ENCODE data around the gene ADGRV1.
"Not testable (repeated sequence)": the region's sequence is repeated elsewhere in the genome, so short reads cannot be mapped to it uniquely, and the experiment has no call there.

Gene ADGRV1

DNA sequence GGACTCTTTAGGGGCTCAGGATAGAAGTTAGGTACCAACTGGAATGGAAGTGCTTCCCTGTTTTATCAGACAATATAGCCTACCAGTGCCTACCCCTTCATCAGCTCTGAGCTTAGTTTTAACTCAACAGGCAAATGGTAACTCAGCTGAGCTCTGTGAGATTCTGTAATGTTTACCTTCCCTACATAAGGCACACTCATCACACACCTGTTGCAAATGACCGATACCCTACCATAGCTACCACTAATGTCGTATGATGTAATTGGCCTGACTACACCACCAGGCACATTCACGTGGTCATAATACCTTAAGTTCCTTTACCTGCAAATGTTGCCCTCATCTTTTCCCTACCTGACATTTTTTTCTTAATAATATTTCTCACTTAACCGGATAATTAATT lies 254.8 kb downstream of the ADGRV1 start:
- no peak for DNase-seq

DNA sequence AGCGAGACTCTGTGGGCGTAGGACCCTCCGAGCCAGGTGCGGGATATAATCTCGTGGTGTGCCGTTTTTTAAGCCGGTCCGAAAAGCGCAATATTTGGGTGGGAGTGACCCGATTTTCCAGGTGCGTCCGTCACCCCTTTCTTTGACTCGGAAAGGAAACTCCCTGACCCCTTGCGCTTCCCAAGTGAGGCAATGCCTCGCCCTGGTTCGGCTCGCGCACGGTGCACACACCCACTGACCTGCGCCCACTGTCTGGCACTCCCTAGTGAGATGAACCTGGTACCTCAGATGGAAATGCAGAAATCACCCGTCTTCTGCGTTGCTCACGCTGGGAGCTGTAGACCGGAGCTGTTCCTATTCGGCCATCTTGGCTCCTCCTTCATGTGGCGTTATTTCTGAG lies 263.5 kb downstream of the ADGRV1 start:
- DNase-seq, result not testable (repeated sequence)

DNA sequence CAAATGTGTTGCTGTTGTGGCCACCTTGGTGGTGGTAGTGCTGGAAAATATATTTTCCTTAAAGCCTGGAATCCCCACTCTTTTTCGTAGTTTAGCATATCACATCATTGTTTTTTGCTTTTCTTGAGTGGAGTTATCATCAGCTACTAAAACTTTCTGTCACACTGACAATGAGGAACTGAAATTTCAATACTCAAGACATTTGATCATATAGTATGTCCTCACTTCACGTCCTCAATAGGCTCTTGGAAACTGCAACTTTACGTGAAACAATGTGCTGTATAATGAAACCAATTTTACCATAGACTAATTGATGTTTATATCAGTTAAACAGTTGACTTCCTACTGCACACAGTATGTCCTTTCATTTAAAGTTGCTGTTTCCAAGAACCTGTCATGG lies 265.8 kb downstream of the ADGRV1 start:
- no peak for DNase-seq

DNA sequence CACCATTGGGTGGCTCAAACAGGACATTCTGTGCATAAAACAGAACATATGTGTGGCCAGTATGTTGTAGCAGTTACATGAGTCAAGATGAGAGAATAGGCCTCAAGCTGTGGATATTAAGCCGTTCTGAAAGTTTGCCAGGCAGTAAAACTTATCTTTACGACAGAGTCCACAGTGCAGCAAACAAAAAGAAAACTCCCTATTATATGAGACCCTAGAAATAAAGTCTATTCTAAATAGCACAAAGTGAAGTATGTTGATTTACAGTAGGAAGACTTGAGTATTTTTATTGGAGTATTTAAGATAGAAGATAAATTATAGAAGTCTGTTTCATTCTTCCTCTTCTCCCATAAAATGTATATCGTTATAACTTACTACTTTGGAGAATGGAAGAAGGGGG lies 271.5 kb downstream of the ADGRV1 start:
- no peak for DNase-seq

DNA sequence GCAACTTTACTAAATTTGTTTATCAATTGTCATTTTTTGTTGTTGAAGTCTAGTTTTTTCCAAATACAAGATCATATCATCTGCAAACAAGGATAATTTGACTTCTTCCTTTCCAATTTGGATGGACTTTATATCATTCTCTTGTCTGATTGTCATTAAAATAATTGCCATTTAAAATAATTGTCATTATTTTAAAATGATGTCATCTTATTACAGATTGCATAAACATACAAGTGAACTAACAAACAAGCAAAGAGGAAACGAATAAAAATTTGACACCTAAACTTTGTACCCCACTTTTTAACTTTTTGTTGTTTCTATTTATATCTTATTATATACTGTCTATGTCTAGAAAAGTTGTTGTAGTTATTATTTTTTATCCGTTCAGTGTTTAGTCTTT lies 275.2 kb downstream of the ADGRV1 start:
- DNase-seq, result no peak

DNA sequence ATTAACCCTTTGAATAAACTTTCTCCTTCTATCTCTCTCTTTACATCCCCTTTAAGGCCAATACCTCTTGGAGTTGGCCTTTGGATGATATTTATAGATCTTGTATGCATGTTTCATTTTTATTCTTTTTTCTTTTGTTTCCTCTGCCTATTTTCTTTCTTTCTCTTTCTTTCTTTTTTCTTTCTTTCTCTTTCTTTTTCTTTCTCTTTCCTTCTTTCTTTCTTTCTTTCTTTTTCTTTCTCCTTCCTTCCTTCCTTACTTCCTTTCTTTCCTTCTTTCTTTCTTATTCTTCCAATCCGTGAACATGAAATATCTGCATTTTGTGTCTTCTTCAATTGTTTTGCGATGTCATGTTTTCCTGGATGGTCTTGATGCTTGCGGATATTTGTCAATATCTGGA lies 276.1 kb downstream of the ADGRV1 start:
- DNase-seq, result no peak

DNA sequence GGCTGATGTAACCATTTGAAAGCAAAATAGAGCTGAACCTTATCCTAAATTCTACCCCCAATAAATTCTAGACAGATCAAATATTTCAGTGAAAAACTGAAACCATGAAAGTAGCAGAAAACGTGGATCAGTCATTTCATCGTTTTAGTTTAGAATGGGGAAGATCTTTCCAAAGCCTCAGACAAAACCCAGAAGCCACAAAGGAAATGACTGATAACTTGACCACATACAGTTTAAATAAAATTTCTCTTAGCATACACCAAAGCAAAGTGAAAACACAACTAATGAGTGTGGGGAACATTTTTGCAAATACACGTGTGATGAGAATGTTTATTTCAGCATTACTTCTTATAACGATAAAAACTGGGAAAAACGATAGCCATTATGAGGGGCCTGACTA lies 284.8 kb downstream of the ADGRV1 start:
- no peak for DNase-seq

DNA sequence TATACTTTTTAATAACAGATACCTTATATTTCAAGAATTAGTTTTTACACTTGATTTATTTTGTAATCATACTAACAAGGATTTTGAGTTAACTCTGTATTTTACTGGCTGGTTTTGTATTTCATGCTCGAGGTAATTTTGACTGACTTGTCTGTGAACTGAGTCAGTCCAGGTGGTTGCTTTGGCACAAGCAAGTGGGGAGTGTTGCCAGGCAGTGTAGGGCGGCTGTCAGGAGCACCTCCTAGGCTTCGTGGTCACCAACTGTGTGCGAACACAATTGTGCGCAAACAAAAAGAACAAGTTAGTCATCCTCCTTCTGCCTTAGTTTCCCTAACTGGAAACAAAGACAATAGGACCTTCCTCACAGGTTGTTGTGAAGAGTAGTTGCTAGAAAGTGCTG lies 286.3 kb downstream of the ADGRV1 start:
- DNase-seq, result no peak

DNA sequence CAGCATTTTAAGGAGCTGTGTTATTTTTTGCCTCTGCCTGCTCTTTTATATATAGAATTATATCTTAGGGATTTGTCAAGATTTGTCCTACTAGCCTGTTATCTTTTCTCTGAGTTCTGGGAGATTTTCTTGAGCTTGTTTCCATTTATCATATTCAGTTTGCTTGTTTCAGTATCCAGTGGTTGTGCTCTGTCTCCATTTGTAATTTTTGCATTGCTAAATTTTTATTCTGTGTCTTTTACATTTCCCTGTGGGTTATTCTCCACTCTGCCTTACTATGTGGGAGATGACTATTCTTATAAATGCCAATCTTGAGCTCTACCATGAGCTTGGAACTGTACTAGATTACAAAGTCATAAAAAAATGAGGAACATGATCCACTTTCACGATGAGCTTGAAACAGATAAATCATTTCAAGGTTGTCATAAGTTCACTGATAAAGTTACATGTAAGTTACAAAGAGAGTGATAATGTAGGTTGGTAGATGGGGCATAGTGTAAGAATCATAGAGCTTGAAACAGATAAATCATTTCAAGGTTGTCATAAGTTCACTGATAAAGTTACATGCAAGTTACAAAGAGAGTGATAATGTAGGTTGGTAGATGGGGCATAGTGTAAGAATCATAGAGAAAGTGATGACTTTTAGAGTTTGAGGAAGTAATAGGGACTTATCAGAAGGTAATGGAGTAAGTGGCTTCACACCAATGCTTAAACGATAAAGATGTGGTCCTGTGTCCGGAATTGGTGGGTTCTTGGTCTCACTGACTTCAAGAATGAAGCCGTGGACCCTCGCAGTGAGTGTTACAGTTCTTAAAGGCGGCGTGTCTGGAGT lies 287.3 kb downstream of the ADGRV1 start:
- DNase-seq, result no peak

DNA sequence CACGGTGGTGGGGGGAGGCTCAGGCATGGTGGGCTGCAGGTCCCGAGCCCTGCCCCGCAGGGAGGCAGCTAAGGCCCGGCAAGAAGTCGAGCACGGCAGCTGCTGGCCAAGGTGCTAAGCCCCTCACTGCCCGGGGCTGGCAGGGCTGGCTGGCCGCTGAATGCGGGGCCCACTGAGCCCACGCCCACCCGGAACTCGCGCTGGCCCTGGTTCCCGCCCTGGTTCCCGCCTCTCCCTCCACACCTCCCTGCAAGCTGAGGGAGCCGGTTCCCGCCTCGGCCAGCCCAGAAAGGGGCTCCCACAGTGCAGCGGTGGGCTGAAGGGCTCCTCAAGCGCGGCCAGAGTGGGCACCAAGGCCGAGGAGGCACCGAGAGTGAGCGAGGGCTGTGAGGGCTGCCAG lies 289.0 kb downstream of the ADGRV1 start:
- DNase-seq, result not testable (repeated sequence)

DNA sequence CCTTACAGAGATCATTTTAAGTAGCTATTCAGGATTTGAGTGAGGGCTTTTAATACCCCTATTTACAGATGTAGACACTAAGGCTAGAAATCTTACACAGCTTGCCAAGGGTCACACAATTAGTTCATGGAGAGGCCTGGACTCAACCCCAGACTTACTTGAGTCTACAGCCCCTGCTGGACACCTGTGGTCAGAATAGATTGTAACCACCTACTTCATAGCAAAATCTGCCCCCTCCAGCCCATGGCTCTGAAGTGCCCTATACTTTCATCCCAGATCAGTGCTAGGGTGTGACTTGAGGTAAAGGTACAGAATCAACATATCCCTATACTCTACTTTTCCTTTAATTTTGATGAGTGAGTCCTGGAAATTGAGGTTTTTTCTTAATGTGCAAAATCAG lies 291.3 kb downstream of the ADGRV1 start:
- DNase-seq, result no peak

DNA sequence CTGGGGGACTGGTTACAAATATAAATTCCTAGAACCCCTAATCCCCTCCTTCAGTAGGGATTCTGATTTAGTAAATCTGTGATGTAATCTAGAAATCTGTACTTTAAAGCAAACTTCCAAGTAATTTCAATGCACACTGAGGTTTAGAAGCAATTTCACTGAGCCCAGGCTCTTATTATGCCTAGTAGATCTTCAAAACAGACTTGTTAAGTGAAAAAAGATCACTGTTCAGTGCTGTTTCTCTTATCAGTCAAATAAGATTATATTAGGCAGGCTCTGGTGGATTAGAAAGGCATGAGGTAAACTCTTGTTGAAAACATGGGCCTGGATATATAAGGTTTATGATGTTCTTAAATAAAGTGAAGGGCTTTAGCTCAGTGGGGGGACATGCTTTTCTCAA lies 293.9 kb downstream of the ADGRV1 start:
- DNase-seq, result no peak

DNA sequence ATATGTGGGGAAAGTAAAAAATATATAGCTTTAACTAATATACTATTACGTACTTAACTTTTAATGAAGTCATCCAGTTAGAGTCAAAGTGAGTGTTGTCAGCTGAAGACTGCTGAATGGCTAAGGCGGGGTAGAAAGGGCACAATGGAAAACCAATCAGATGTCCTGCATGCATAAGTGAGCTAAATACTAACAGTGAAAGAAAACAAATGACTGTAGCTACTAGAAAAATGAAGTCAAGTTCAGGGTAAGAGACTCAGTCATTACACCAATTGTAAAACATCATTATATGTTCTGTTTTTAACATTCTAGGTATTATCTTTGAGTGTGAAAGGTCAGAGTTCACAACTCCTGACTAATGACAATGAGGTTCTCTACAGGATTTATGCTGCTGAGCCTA lies 295.2 kb downstream of the ADGRV1 start:
- DNase-seq, result no peak

DNA sequence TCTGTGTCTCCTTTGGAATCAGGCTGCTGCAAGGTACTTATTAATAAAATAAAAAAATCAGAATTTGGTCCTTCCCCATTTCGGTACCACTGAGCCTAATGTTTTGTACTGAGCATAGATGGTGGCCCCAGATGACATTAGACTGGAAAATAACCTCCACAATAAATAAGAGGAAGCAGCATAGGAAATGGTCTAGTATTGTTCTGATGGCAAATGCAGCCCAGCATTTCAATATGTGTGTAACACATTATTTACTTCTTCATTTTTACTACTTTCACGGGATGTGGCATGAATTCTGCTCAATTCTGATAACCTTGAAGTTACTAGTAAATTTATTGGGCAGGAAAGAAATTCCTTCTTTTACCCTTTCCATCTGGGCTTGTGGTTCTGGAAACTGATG lies 295.6 kb downstream of the ADGRV1 start:
- no peak for DNase-seq

DNA sequence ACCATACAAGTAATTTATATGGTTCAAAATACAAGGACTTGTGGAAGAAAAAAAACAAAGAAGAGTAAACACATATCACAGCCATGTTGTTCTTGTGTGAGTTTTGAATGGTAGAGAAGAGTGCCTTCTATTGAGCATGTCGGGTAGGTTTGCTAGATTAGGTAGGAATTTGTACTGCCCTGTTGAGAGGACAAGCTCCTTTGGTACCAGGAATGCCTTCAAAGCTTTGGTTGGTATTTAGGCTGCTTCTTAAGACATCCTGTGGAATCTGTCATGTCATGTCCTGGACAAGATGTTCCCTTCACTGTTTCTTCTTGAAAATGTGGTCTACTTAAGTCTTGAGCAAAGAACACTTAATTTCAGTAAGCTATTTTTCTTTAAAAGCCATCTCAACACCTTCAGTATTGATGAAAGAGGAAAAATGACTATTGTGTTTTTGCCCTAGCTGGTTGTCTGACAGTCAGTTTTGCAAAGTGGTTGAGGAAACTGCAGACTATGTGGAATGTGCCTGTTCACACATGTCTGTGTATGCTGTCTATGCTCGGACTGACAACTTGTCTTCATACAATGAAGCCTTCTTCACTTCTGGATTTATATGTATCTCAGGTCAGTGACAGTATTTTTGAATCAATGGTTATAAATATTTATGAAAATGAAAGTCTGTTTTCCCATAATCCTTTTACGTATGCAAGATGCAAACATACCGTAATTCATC lies 296.9 kb downstream of the ADGRV1 start:
- no peak for DNase-seq

DNA sequence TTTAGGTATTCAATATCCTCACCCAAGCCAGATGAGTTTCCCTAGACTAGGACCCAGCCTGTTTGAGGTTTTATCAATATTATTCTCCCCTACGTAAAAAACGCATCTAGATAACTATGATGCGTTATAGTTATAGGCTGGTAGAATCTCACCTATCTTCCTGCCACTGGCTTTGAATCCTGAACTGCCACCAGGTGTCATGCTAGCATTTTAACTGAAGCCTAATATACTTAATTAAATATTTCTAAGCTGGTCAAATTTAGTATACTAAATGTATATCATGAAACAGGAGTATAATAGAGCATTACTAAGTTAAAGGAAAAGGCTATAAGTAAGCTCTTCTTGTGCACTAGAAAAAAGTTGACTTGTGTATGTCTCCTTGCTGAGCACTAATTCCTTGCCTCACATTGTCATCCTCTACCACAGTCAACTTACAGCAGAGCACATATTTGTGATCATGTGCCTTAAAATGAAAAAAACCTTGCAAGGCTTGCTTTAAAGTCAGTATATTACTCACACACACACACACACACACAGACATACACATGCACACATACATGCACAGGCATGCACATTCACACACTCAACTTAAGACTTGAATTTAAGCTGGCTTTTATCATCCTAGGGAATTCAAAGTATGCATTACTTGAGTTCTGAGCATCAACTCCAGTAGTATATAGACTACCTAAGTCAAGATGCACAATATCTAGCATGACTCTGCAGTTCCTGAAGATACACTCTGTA lies 303.4 kb downstream of the ADGRV1 start:
- no peak for DNase-seq

DNA sequence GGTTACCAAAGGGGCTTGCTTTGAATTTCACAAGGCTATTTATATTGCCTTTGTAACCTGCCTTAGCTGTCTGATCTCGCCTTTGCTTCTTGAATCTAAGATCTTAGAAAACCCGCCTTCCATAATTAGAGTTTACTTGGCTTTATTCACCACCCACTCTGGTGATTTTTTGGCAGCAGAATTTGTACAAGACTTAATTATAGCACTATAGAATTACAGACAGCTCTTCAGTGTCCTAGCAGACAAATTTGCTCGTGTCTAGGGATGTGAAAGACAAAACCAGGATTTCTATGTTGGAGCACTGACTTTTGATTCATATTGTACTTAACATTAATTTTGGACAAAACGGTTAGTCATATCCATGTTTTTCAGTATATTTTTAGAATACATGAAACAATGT lies 306.6 kb downstream of the ADGRV1 start:
- no peak for DNase-seq

DNA sequence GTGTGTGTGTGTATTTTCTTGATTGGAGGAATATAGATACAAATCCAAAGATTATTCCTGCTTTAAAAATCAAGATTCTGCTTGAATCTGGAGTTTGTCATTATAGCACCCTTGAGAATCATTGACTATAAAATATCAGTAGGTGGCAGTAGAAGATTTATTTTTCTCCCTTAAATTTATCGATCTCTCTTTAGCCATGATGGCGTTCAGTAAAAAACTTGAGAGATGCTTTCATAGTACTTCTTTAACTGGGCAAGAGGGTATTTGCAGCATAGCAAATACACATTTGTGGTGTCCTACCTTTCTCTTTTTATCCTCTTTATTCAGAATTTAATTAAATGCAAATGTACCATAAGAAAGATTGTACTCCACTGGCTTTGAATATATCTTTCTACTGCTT lies 307.7 kb downstream of the ADGRV1 start:
- no peak for DNase-seq

DNA sequence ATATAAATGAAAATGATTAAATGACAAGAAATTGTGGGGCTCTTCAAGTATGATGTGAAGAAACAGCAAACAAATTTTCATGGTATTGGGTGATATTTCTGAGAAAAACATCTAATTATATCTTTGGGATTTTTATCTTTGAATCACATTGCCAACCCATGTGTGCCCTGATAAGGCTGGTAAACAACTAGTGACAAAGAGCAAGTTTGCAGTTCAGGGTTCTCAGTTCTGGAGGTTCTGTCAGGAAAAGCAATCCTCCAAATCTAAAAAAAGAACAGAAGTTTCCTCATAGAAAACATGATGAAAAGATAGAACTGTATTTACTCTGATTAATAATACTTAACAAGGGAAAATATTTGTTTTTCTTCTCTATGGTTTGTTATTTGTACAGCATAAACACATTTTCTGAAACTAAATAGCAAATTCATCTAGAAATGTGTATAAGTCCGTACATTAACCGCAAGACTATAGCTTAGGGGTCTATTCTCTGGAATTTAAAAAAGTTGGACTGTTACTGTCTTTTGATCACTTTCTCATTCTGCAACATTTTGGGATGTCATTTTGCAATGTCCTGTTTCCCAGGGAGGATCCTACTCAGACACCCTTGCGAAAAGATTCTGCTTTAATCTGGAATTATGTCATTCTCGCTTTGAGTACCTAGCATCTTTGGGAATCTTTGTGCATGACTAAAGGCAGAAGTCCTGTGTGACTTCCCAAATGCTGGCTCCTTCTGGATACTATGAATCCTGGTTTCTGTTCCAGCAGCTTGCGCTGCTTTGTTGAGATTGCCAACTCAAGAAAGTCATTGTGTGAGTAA lies 308.5 kb downstream of the ADGRV1 start:
- no peak for DNase-seq

DNA sequence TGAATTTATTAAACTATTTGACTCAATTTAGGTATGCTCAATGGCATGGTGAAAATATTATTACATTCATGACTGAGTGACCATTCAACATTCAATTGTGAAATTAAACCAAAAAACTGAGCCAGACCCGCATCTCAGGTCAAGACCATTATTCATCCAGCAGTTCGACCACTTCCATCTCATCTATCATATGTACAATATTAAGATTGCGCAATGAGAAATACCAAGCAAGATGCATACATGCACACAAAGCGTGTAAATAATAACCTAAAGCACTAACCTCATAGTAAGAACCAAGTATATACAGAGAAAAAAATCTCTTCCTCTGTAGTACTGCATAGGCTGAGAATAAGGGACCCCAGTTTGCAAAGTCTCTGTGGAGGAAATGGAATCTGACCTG lies 310.2 kb downstream of the ADGRV1 start:
- no peak for DNase-seq

DNA sequence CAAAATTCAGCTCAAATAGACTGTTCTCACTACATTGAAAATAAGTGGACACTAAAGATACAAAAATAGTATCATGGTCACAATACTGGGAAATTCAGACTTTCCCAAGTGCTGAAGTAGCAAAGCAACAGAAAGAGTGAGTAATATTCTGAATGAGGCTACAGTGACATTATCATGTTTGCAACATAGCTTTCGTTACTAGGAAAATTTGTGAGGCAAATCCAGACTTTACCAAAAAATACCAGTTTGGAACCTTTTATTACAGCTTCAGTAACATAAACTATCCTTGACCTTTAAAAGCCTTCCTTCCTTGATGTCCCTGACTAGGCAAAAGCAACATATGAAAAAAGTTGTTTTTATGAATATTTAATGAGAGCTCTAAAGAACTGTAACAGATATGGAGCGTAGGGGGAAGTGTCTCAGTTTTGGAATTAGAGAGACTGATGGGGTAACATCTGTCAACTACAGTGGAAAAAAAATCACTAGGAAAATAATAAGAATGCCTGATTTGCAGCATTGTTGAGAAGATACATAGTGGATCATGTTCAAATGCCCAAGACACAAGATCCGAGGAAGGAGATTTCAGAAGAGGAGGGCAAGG lies 312.9 kb downstream of the ADGRV1 start:
- DNase-seq, result no peak

DNA sequence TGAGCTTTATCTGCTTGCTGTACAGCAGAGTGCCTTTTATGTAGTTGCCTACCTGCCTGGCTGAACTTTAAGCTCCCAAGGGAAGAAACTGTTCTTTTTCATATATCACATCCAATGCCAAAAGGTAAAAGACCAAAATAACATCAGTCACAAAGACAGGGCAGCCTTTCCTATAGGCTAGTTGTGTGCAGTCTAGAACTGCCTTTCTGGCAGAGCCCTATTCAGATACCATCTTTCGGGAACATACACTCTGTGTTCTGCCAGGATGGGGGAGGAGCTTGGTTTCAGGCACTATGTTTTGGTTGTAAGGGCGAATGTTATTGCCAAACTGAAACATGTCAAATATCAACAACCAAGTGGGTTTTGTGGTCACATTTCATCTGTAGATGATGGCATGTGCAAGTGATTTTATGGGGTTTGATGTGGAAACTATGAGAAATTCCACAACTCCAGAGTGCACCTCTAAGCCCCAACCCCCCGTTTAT lies 314.5 kb downstream of the ADGRV1 start:
- no peak for DNase-seq

Data from cortex of kidney (tissue), 1 donor.